HCT116 (cell line): ENCODE results near the gene CRMP1. TPM values are rescaled to one million over a fixed set of nuclear protein-coding genes. Genes with fewer than 3 reads are reported as not detected.

Source experiments
- ATAC-seq: fragments of 200-7000 bp; cut with Tn5 transposase; 2 replicates; pipeline ENCODE4 v1.9.1; 2020; ENCODE audit warnings: mild to moderate bottlenecking, moderate library complexity
- BruUV-seq: library from RNA; stranded (reverse); fragments of 400-500 nt; replicated peaks from 2 replicates; lab custom pipeline; 2021; lab: Mats Ljungman, UMichigan
- CTCF ChIA-PET: fragments of 300-600 bp; sonication (Branson Sonifier 250); formaldehyde crosslinking; loops from one replicate; lab custom pipeline; 2021; ENCODE audit warnings: antibody characterized with exemption; lab: Charles Lee
- POLR2A ChIA-PET: fragments of 300-600, 350-600 bp; sonication (Branson Sonifier 250); formaldehyde crosslinking; loops from one replicate; lab custom pipeline; 2021; ENCODE audit warnings: antibody characterized with exemption; lab: Charles Lee
- RAD21 ChIA-PET, 2 experiments: fragments of 300-600 bp; sonication (Branson Sonifier 250); formaldehyde crosslinking; loops; one replicate each; lab custom pipeline; 2023; ENCODE audit warnings: low total read pairs in 2 of 2; ENCODE audit not compliant: uncharacterized antibody in 2 of 2, unreplicated experiment in 2 of 2, low non-redundant PET in 1 of 2; lab: Charles Lee
- DNase-seq: peaks from one replicate; pipeline ENCODE4 v3.0.0-alpha.2; 2010; ENCODE audit warnings: low read depth, low spot score
- H2AFZ ChIP-seq: fragments of 200-600 bp; shearing (Covaris generic), sonication (generic); 2 replicates; pipeline ENCODE4 v1.6.1; 2017; ENCODE audit warnings: low read depth, mixed run types, mixed read lengths, antibody characterized with exemption, low read length; ENCODE audit not compliant: poor library complexity, severe bottlenecking
- H3K27ac ChIP-seq: 2 replicates; pipeline ENCODE4 v1.5.1; 2012; ENCODE audit warnings: low read depth, low read length
- H3K27me3 ChIP-seq: fragments of 200-600 bp; sonication (generic); 2 replicates; pipeline ENCODE4 v1.6.1; 2016; ENCODE audit warnings: mixed run types, low read length, mixed read lengths; ENCODE audit not compliant: insufficient read depth
- H3K36me3 ChIP-seq, 2 experiments: fragments of 200-500 bp in 1 of 2; fragments of 200-600 bp in 1 of 2; sonication (Bioruptor generic) in 1 of 2; sonication (generic) in 1 of 2; 2 replicates each; pipeline versions ENCODE4 v1.5.1 to v1.6.1; 2014 to 2016; ENCODE audit warnings: low read length in 2 of 2, inconsistent platforms in 1 of 2, mixed read lengths in 1 of 2, mixed run types in 1 of 2; ENCODE audit not compliant: insufficient read depth in 2 of 2, control insufficient read depth in 1 of 2
- H3K4me1 ChIP-seq, 2 experiments: fragments of 200-600 bp in 1 of 2; sonication (generic) in 1 of 2; 2 replicates each; pipeline versions ENCODE4 v1.5.1 to v1.6.1; 2012 to 2017; ENCODE audit warnings: low read length in 2 of 2, inconsistent platforms in 1 of 2, mild to moderate bottlenecking in 1 of 2, mixed read lengths in 1 of 2, mixed run types in 1 of 2, moderate library complexity in 1 of 2; ENCODE audit not compliant: insufficient read depth in 2 of 2, control insufficient read depth in 1 of 2
- H3K4me2 ChIP-seq: fragments of 200-600 bp; sonication (generic); 2 replicates; pipeline ENCODE4 v1.6.1; 2017; ENCODE audit warnings: mixed run types, low read length, mixed read lengths
- H3K4me3 ChIP-seq, 2 experiments: fragments of 200-600 bp in 1 of 2; sonication (generic) in 1 of 2; replicated peaks in 1 of 2; 2 replicates each; pipeline ENCODE4 v1.5.1; 2011 to 2016; ENCODE audit warnings: low read length in 2 of 2, control low read depth in 1 of 2, low read depth in 1 of 2, mild to moderate bottlenecking in 1 of 2, mixed read lengths in 1 of 2, mixed run types in 1 of 2
- H3K79me2 ChIP-seq: fragments of 200-600 bp; sonication (generic); 2 replicates; pipeline ENCODE4 v1.6.1; 2017; ENCODE audit warnings: mild to moderate bottlenecking, mixed run types, low read length, moderate library complexity, mixed read lengths; ENCODE audit not compliant: insufficient read depth
- H3K9ac ChIP-seq: fragments of 200-600 bp; sonication (generic); 2 replicates; pipeline ENCODE4 v1.6.1; 2016; ENCODE audit warnings: low read length, mixed read lengths
- H3K9me2 ChIP-seq: fragments of 200-600 bp; sonication (generic), shearing (Covaris generic); 2 replicates; pipeline ENCODE4 v1.6.1; 2017; ENCODE audit warnings: mixed run types, mild to moderate bottlenecking, moderate library complexity; ENCODE audit not compliant: insufficient read depth
- H3K9me3 ChIP-seq, 2 experiments: fragments of 200-500 bp in 1 of 2; fragments of 200-600 bp in 1 of 2; sonication (Bioruptor generic) in 1 of 2; sonication (generic) in 1 of 2; 2 replicates each; pipeline ENCODE4 v1.6.1; 2014 to 2017; ENCODE audit warnings: low read length in 2 of 2, mixed read lengths in 2 of 2, inconsistent platforms in 1 of 2, low read depth in 1 of 2, mild to moderate bottlenecking in 1 of 2, mixed run types in 1 of 2, moderate library complexity in 1 of 2; ENCODE audit not compliant: control insufficient read depth in 1 of 2, insufficient read depth in 1 of 2
- H4K20me1 ChIP-seq: fragments of 200-600 bp; sonication (generic), shearing (Covaris generic); 2 replicates; pipeline ENCODE4 v1.6.1; 2017; ENCODE audit warnings: mixed run types, mild to moderate bottlenecking, moderate library complexity; ENCODE audit not compliant: insufficient read depth
- CEBPB ChIP-seq: IDR thresholded peaks from 2 replicates; pipeline ENCODE4 v1.6.1; 2012; ENCODE audit warnings: low read depth
- POLR2AphosphoS5 ChIP-seq: IDR thresholded peaks from 2 replicates; pipeline ENCODE4 v1.6.1; 2011; ENCODE audit warnings: mild to moderate bottlenecking, low read depth, low read length, moderate library complexity
- SP1 ChIP-seq: IDR thresholded peaks from 2 replicates; pipeline ENCODE4 v1.6.1; 2012; ENCODE audit warnings: low read depth
- TCF7L2 ChIP-seq: IDR thresholded peaks from 2 replicates; pipeline ENCODE4 v1.7.0; 2011; ENCODE audit warnings: borderline replicate concordance, inconsistent platforms; ENCODE audit not compliant: insufficient read depth, insufficient read length; ENCODE audit errors: extremely low read depth
- YY1 ChIP-seq: IDR thresholded peaks from 2 replicates; pipeline ENCODE4 v1.6.1; 2011; ENCODE audit warnings: low read length, low read depth, moderate library complexity, mild to moderate bottlenecking; ENCODE audit not compliant: insufficient replicate concordance; ENCODE audit errors: extremely low read depth
- ZFX ChIP-seq: fragments of 450-650 bp; IDR thresholded peaks from 2 replicates; pipeline ENCODE4 v1.6.1; 2017
- intact Hi-C: fragments of 100-400 bp; cut with micrococcal nuclease; formaldehyde crosslinking; loops from 2 replicates; pipeline ENCODE4 v1.10.0; 2022
- total RNA-seq: library from RNA; stranded (reverse); gene quantifications from one replicate; pipeline ENCODE4 v1.2.1, GENCODE V29; 2021; ENCODE audit not compliant: unreplicated experiment
- TF ChIP-seq, protein P1 (sequence below): IDR thresholded peaks from 2 replicates; pipeline ENCODE4 v1.6.1; 2011; ENCODE audit warnings: mild to moderate bottlenecking, low read length, moderate library complexity; ENCODE audit not compliant: insufficient replicate concordance; ENCODE audit errors: extremely low read depth

Gene CRMP1
- total RNA-seq, 1 experiment from 2014 or later = not detected

DNA sequence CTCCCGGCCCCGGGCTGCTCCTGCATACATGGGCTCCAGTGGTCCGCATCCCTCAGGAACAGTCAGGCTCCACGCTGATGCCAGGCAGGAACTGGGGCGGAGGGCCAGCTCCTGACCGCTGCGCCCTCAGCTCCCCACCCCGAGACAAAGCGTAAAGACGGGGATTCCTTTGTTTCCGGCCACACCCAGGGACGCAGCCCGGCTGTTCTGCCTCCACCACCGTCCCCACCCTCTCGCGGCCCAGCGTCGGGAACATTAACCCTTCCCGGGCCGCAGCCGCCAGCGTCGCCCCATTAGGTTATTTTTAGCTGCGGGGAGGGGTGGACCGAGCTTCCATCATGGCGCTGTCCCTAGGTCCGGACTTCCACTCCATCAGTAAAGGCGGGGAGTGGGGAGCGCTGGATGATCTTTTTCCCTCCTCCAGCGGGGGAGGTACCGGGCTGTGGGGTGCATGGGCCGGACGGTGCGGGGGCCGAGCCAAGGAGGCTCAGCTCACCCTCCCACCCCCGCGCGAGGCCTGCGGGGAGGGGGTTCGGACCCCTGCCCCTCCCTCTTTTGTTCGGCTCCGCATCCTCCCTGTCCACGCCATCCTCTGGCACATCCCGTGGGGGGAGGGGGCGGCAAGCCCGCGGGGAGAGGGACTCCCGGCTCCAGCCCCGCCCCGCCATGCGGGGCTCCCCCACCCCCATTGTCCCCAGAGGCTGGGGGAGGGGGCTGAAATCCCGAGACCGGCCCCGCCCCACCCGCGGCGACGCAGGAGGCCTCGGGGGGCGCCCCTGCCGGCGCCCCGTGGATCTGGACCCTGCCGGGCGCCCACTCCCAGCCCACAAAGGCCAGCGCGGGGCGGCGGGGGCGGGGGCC is 5.3 kb downstream of the CRMP1 start:
- DNase-seq (no peak), ATAC-seq (peak; percentile 55)
- Histone ChIP-seq H3K4me3 (no peak overlapping the region), H3K27ac (no peak overlapping the region), H4K20me1 (no peaks in the 10 kb centered on the region), H3K9me3 (no peaks in the 10 kb centered on the region), H3K36me3 (no peaks in the 10 kb centered on the region), H3K9me2 (no peaks in the 10 kb centered on the region), H3K9ac (no peak overlapping the region), H2AFZ (no peak overlapping the region), H3K27me3 (peaks cover 13% of the 10 kb centered on the region; the same call in 1 of the 2 replicates), H3K79me2 (no peaks in the 10 kb centered on the region)
- RAD21 ChIA-PET = no interaction called here
- intact Hi-C loops = no loop called here
- TF ChIP-seq, protein P1, sequence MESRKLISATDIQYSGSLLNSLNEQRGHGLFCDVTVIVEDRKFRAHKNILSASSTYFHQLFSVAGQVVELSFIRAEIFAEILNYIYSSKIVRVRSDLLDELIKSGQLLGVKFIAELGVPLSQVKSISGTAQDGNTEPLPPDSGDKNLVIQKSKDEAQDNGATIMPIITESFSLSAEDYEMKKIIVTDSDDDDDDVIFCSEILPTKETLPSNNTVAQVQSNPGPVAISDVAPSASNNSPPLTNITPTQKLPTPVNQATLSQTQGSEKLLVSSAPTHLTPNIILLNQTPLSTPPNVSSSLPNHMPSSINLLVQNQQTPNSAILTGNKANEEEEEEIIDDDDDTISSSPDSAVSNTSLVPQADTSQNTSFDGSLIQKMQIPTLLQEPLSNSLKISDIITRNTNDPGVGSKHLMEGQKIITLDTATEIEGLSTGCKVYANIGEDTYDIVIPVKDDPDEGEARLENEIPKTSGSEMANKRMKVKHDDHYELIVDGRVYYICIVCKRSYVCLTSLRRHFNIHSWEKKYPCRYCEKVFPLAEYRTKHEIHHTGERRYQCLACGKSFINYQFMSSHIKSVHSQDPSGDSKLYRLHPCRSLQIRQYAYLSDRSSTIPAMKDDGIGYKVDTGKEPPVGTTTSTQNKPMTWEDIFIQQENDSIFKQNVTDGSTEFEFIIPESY = no peak
- TF ChIP-seq CEBPB (no peak), YY1 (no peak), SP1 (no peak), POLR2AphosphoS5 (no peak), ZFX (no peak), TCF7L2 (no peak)
- TF ChIP-seq, all 23 proteins: peak for 0
- ChIA-PET CTCF (no interaction called here), POLR2A (no interaction called here)
- no TSS peak for BruUV-seq
- Histone ChIP-seq H3K4me2 (peak overlapping the region; percentile 25; the same call in 1 of the 2 replicates), H3K4me1 (no peaks in the 10 kb centered on the region)
